ENCODE data around the gene IFT57.

DNA sequence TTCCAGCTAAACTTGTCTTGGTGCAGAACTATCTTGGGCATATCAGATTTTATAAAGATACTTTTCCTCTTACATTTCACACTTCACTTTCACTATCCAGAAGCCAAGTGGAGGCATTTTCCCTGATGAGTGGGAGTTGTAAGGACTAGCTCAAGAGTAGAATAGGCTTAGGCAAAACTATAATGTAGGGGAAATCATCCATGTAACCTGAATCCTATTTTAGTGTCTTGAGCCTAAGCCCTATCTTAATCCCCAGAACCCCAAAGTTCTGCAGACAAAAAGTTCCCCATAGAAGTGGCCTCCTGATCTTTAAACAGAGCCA lies 89.2 kb downstream of the IFT57 start:
- TF ChIP-seq POLR2A (IDR thresholded peaks at IDR 0.05) (no peak), EP300 (IDR thresholded peaks at IDR 0.05) (no peak), POLR2AphosphoS5 (IDR thresholded peaks at IDR 0.05) (no peak)
- TF ChIP-seq, protein P1, sequence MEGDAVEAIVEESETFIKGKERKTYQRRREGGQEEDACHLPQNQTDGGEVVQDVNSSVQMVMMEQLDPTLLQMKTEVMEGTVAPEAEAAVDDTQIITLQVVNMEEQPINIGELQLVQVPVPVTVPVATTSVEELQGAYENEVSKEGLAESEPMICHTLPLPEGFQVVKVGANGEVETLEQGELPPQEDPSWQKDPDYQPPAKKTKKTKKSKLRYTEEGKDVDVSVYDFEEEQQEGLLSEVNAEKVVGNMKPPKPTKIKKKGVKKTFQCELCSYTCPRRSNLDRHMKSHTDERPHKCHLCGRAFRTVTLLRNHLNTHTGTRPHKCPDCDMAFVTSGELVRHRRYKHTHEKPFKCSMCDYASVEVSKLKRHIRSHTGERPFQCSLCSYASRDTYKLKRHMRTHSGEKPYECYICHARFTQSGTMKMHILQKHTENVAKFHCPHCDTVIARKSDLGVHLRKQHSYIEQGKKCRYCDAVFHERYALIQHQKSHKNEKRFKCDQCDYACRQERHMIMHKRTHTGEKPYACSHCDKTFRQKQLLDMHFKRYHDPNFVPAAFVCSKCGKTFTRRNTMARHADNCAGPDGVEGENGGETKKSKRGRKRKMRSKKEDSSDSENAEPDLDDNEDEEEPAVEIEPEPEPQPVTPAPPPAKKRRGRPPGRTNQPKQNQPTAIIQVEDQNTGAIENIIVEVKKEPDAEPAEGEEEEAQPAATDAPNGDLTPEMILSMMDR (IDR thresholded peaks at IDR 0.05): no peak

Measured in gastroesophageal sphincter (tissue), 3 donors.